ENCODE data around the gene KDM4C. TPM values are rescaled to one million over a fixed set of nuclear protein-coding genes. Genes with fewer than 3 reads are reported as not detected.

Gene KDM4C
- total RNA-seq, 1 experiment from 2014 or later: 16.8 TPM

GRCh38 chr9:6764011-6764410 is 6.2 kb downstream of the KDM4C start:
- H3K4me2 ChIP-seq (ENCODE audit: low read length): peak overlapping the region; percentile 6; the same call in 1 of the 2 replicates
- ChIA-PET POLR2A (no interaction called here), CTCF (no interaction called here), RAD21 (ENCODE audit: low non-redundant PET in 1 of 2, low total read pairs in 2 of 2, uncharacterized antibody in 2 of 2, unreplicated experiment in 2 of 2) (no interaction called here)
- H3K36me3 ChIP-seq (ENCODE audit: control insufficient read depth in 1 of 2, insufficient read depth in 2 of 2, low read length in 2 of 2): no peaks in the 10 kb centered on the region
- no peak for DNase-seq (ENCODE audit: low read depth, low spot score)
- no peaks in the 10 kb centered on the region for H3K9me3 ChIP-seq (ENCODE audit: control insufficient read depth in 1 of 2, insufficient read depth in 1 of 2, low read depth in 1 of 2, low read length in 2 of 2)
- no peaks in the 10 kb centered on the region for H3K9me2 ChIP-seq (ENCODE audit: insufficient read depth)
- BruUV-seq (replicated peaks): no TSS peak
- intact Hi-C loops (cut with micrococcal nuclease): no loop called here
- H4K20me1 ChIP-seq (ENCODE audit: insufficient read depth): no peaks in the 10 kb centered on the region
- no peak for ATAC-seq
- TF ChIP-seq, protein P1, sequence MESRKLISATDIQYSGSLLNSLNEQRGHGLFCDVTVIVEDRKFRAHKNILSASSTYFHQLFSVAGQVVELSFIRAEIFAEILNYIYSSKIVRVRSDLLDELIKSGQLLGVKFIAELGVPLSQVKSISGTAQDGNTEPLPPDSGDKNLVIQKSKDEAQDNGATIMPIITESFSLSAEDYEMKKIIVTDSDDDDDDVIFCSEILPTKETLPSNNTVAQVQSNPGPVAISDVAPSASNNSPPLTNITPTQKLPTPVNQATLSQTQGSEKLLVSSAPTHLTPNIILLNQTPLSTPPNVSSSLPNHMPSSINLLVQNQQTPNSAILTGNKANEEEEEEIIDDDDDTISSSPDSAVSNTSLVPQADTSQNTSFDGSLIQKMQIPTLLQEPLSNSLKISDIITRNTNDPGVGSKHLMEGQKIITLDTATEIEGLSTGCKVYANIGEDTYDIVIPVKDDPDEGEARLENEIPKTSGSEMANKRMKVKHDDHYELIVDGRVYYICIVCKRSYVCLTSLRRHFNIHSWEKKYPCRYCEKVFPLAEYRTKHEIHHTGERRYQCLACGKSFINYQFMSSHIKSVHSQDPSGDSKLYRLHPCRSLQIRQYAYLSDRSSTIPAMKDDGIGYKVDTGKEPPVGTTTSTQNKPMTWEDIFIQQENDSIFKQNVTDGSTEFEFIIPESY (IDR thresholded peaks at IDR 0.05; ENCODE audit: extremely low read depth, insufficient replicate concordance, low read length): no peak
- no peaks in the 10 kb centered on the region for H3K27me3 ChIP-seq (ENCODE audit: insufficient read depth, low read length)
- no peak overlapping the region for H3K4me3 ChIP-seq (replicated peaks in 1 of 2; ENCODE audit: low read depth in 1 of 2, low read length in 2 of 2)
- H3K27ac ChIP-seq (ENCODE audit: low read depth, low read length): no peak overlapping the region
- peaks cover 13 to 21% of the 10 kb centered on the region in 2 experiments; a peak in 3 of 4 replicates for H3K4me1 ChIP-seq (ENCODE audit: control insufficient read depth in 1 of 2, insufficient read depth in 2 of 2, low read length in 2 of 2)
- H3K9ac ChIP-seq (ENCODE audit: low read length): no peak overlapping the region
- peaks cover 64% of the 10 kb centered on the region for H3K79me2 ChIP-seq (ENCODE audit: insufficient read depth, low read length)
- H2AFZ ChIP-seq (ENCODE audit: low read depth, low read length, poor library complexity, severe bottlenecking): no peak overlapping the region

DNA sequence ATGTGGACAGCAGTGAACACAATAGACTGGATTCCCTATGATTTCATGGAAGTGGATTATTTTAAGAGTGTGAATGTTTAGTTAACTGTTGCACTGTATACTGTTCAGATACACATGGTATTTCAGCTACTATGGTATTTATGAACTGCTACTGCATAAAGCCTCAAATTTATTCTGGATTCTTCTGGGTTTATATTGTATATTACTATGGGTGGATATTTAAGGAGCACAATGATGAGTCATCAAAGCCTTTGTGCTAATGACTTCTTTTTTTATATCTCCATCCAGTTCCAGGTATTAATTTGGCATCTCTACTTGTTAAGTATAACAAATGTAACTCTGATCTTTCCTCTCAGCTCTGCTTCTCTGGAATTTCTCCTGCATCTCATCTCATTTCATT is 6.8 kb downstream of the KDM4C start:
- peak overlapping the region; percentile 6; the same call in 1 of the 2 replicates for H3K4me2 ChIP-seq (ENCODE audit: low read length)
- H2AFZ ChIP-seq (ENCODE audit: low read depth, low read length, poor library complexity, severe bottlenecking): no peak overlapping the region
- no peaks in the 10 kb centered on the region for H3K9me3 ChIP-seq (ENCODE audit: control insufficient read depth in 1 of 2, insufficient read depth in 1 of 2, low read depth in 1 of 2, low read length in 2 of 2)
- H3K4me3 ChIP-seq (replicated peaks in 1 of 2; ENCODE audit: low read depth in 1 of 2, low read length in 2 of 2): no peak overlapping the region
- peaks cover 13 to 18% of the 10 kb centered on the region in 2 experiments; a peak in 3 of 4 replicates for H3K4me1 ChIP-seq (ENCODE audit: control insufficient read depth in 1 of 2, insufficient read depth in 2 of 2, low read length in 2 of 2)
- intact Hi-C loops (cut with micrococcal nuclease): no loop called here
- BruUV-seq (replicated peaks): no TSS peak
- ChIA-PET POLR2A (no interaction called here), RAD21 (ENCODE audit: low non-redundant PET in 1 of 2, low total read pairs in 2 of 2, uncharacterized antibody in 2 of 2, unreplicated experiment in 2 of 2) (no interaction called here), CTCF (no interaction called here)
- H4K20me1 ChIP-seq (ENCODE audit: insufficient read depth): no peaks in the 10 kb centered on the region
- no peak overlapping the region for H3K27ac ChIP-seq (ENCODE audit: low read depth, low read length)
- no peaks in the 10 kb centered on the region for H3K9me2 ChIP-seq (ENCODE audit: insufficient read depth)
- no peak for DNase-seq (ENCODE audit: low read depth, low spot score)
- H3K36me3 ChIP-seq (ENCODE audit: control insufficient read depth in 1 of 2, insufficient read depth in 2 of 2, low read length in 2 of 2): no peaks in the 10 kb centered on the region
- no peak for ATAC-seq
- no peaks in the 10 kb centered on the region for H3K27me3 ChIP-seq (ENCODE audit: insufficient read depth, low read length)
- H3K9ac ChIP-seq (ENCODE audit: low read length): no peak overlapping the region
- H3K79me2 ChIP-seq (ENCODE audit: insufficient read depth, low read length): peaks cover 64% of the 10 kb centered on the region
- TF ChIP-seq POLR2A (IDR thresholded peaks at IDR 0.05; ENCODE audit: borderline replicate concordance, extremely low read depth, insufficient read depth, insufficient read length): no peak
- no peak for TF ChIP-seq SRF (IDR thresholded peaks at IDR 0.05; ENCODE audit: low read depth)
- TF ChIP-seq SP1 (IDR thresholded peaks at IDR 0.05; ENCODE audit: low read depth): no peak
- TF ChIP-seq JUND (IDR thresholded peaks at IDR 0.05): no peak
- TF ChIP-seq, protein P2, sequence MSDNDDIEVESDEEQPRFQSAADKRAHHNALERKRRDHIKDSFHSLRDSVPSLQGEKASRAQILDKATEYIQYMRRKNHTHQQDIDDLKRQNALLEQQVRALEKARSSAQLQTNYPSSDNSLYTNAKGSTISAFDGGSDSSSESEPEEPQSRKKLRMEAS (IDR thresholded peaks at IDR 0.05): no peak
- no peak for TF ChIP-seq SIN3A (IDR thresholded peaks at IDR 0.05; ENCODE audit: low read depth)
- TF ChIP-seq RAD21 (IDR thresholded peaks at IDR 0.05; ENCODE audit: low read depth): no peak
- TF ChIP-seq, protein P3, sequence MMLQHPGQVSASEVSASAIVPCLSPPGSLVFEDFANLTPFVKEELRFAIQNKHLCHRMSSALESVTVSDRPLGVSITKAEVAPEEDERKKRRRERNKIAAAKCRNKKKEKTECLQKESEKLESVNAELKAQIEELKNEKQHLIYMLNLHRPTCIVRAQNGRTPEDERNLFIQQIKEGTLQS (IDR thresholded peaks at IDR 0.05): no peak
- no peak for TF ChIP-seq CEBPB (IDR thresholded peaks at IDR 0.05; ENCODE audit: low read depth)
- no peak for TF ChIP-seq YY1 (IDR thresholded peaks at IDR 0.05; ENCODE audit: extremely low read depth, insufficient replicate concordance, low read depth, low read length)
- no peak for TF ChIP-seq TCF7L2 (IDR thresholded peaks at IDR 0.05; ENCODE audit: borderline replicate concordance, extremely low read depth, insufficient read depth, insufficient read length)
- no peak for TF ChIP-seq CBX3 (IDR thresholded peaks at IDR 0.05; ENCODE audit: low read depth)
- TF ChIP-seq ELF1 (IDR thresholded peaks at IDR 0.05; ENCODE audit: borderline replicate concordance, low read depth): no peak
- no peak for TF ChIP-seq ZFX (IDR thresholded peaks at IDR 0.05)
- TF ChIP-seq, protein P1 (IDR thresholded peaks at IDR 0.05; ENCODE audit: extremely low read depth, insufficient replicate concordance, low read length): no peak
